ENCODE measurements around the gene UGGT1.
"Not testable (repeated sequence)": the region's sequence is repeated elsewhere in the genome, so short reads cannot be mapped to it uniquely, and the experiment has no call there.

The UGGT1 gene

GRCh38 chr2:128174067-128174466 lies 83.1 kb downstream of the UGGT1 start:
- not testable (repeated sequence) for DNase-seq (ENCODE audit: low spot score)

GRCh38 chr2:128177315-128177714 lies 86.3 kb downstream of the UGGT1 start:
- DNase-seq (ENCODE audit: low spot score) = no peak

- no peak for DNase-seq (ENCODE audit: low spot score)
Measured at GRCh38 chr2:128178149-128178649, 87.2 kb downstream of the UGGT1 start.

- no peak for DNase-seq (ENCODE audit: low spot score)
Measured at GRCh38 chr2:128178650-128179460, 87.9 kb downstream of the UGGT1 start.

GRCh38 chr2:128179461-128179755 lies 88.4 kb downstream of the UGGT1 start:
- DNase-seq (ENCODE audit: low spot score) = no peak

GRCh38 chr2:128180031-128180430 lies 89.0 kb downstream of the UGGT1 start:
- no peak for DNase-seq (ENCODE audit: low spot score)

- DNase-seq (ENCODE audit: low spot score) = no peak
Measured at GRCh38 chr2:128185576-128185975, 94.6 kb downstream of the UGGT1 start.

- no peak for DNase-seq (ENCODE audit: low spot score)
Measured at GRCh38 chr2:128187032-128187654, 96.1 kb downstream of the UGGT1 start.

GRCh38 chr2:128195435-128195984 lies 104.5 kb downstream of the UGGT1 start:
- no peak for DNase-seq (ENCODE audit: low spot score)

- no peak for DNase-seq (ENCODE audit: low spot score)
Measured at GRCh38 chr2:128196026-128196425, 105.0 kb downstream of the UGGT1 start.

GRCh38 chr2:128196471-128196931 lies 105.5 kb downstream of the UGGT1 start:
- DNase-seq (ENCODE audit: low spot score) = no peak

GRCh38 chr2:128197059-128197458 lies 106.1 kb downstream of the UGGT1 start:
- no peak for DNase-seq (ENCODE audit: low spot score)

GRCh38 chr2:128198656-128199055 lies 107.7 kb downstream of the UGGT1 start:
- DNase-seq (ENCODE audit: low spot score) = no peak

GRCh38 chr2:128199141-128199540 lies 108.1 kb downstream of the UGGT1 start:
- no peak for DNase-seq (ENCODE audit: low spot score)

- no peak for DNase-seq (ENCODE audit: low spot score)
Measured at GRCh38 chr2:128202791-128203190, 111.8 kb downstream of the UGGT1 start.

- DNase-seq (ENCODE audit: low spot score) = no peak
Measured at GRCh38 chr2:128206245-128206644, 115.2 kb downstream of the UGGT1 start.

GRCh38 chr2:128208023-128208422 lies 117.0 kb downstream of the UGGT1 start:
- no peak for DNase-seq (ENCODE audit: low spot score)

- not testable (repeated sequence) for DNase-seq (ENCODE audit: low spot score)
Measured at GRCh38 chr2:128208631-128209324, 117.8 kb downstream of the UGGT1 start.

- no peak for DNase-seq (ENCODE audit: low spot score)
Measured at GRCh38 chr2:128214251-128214650, 123.3 kb downstream of the UGGT1 start.

GRCh38 chr2:128214866-128215460 lies 124.0 kb downstream of the UGGT1 start:
- no peak for DNase-seq (ENCODE audit: low spot score)

- DNase-seq (ENCODE audit: low spot score) = no peak
Measured at GRCh38 chr2:128215897-128216642, 125.1 kb downstream of the UGGT1 start.

Data from HuH-7.5 (cell line).